ENCODE data around the gene GID8.
"Not testable (repeated sequence)": the region's sequence is repeated elsewhere in the genome, so short reads cannot be mapped to it uniquely, and the experiment has no call there.

Gene GID8

GRCh38 chr20:62922451-62922921 lies 15.5 kb upstream of the GID8 start:
- peak in 1 of 2 donors; percentile 28 for DNase-seq (ENCODE audit: low read depth in 2 of 2)

DNA sequence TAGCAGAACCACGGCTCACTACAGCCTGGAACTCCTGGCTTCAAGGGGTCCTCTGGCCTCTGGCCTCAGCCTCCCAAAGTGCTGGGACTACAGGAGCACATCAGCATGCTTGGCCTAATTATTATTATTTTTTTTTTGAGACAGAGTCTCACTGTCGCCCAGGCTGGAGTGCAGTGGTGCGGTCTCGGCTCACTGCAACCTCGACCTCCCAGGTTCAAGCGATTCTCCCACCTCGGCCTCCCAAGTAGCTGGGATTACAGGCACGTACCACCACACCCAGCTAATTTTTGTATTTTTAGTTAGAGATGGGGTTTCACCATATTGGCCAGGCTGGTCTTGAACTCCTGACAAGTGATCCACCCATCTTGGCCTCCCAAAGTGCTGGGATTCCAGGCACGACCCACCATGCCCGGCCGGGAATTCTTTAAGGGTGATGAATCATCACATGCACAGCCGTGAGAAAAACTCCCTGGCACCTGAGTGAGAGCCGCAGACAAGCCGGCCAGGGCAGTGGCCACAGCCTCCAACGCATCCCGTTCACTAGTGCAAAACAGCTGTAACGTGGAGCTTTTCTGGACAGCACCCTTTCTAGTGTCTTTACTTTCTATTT lies 14.8 kb upstream of the GID8 start:
- not testable (repeated sequence) for DNase-seq (ENCODE audit: low read depth in 2 of 2)

DNA sequence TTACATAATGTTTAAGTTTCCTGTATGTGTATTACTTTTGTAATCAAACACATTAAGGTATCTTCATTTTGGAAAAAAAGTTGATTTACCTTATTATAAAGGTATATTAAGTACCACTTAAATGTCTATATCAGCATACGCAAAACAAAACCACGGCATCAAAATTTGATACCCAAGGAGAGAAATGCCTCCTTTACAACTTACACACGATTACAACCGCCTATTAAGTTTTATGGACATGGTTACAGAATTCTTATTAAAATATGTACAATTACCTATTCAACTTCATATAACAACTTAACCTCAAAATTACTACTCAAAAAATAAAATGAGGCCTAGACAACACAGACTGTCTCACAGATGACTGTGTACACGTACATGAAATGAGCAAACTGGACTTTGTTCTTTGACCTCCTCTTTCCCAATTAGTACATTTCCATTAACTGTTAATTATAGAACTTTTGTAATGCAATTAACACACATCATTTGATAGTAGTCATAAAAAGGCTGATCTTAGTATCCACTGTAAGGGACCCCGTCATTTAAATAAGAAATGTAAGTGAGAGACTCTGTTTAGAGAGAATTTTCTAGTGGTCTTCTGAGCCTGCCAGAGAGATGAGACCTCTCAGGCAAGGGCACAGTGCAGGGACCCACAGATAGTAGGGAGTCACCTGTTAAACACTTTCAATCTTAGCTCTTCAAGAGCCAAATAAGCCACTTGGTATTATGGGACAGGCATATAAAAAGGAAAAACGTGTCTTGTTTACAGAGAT lies 14.1 kb upstream of the GID8 start:
- DNase-seq (ENCODE audit: low read depth in 2 of 2) = no peak

DNA sequence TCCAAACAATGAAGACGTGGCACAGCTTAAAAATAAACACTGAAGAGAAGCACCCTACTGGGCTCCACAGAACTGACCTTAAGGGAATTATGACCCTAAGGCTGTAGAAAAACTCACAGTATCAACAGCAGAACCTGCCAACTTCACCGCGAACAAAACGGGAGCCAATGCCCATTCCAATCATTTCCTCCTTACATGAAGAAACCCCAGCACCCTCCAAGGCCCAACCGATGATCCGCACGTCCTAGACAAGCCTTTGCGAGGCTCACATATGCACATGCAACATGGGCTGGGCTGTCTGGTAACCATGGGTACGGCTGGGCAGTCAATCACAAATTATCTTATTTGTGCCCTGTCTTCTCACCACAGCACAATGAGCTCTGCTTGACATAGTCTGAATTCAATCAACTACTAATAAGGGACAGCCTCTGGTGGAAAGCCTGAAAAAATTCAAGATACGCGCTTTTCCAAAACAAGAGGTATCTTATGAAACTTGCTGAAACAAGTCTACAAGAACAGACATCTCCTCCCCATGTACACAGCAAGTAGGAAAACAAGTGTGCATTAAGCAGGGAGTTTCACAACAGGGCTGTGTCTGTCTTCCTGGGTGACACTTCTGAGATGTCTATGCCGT lies 13.4 kb upstream of the GID8 start:
- no peak for DNase-seq (ENCODE audit: low read depth in 2 of 2)

- no peak for DNase-seq (ENCODE audit: low read depth in 2 of 2)
These were observed 12.9 kb upstream of the GID8 start for GRCh38 chr20:62925076-62925419.

DNA sequence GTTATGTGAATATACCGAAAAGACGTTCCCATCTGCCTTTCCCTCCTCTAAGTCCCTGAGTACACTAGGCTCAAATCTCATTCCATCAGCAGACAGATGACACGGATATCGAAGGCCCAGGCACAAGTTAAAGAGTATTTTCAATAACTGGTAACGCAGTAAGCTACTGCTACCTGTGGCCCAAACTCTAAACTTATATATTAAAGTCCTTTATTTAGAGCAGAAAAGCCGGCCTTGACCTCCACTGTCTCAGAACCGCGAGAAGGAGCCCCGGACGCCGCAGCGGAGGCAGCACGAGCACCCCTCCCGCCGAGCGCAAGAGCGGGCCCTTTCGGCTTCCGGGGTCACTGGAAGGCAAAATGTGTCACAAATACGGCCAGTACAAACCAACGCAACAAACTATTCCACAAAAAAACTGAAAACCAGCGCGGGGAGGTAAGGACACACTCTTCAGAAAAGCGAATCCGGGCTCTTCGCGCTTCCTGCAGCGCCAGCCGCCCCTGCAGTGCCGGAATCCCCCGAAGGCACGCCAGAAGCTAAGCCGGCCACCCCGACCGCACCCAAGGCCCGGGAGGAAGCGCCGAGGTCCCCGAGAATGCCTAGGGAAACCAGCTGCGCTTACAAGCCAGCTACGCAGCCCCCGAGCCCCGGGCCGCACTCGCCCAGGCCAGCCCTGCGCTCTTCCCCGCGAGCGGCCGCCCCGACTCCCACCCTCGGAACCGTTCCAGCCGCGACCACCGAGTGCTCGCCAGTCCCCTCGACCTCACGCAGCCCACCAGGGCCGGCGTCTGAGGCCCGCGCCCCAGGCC lies 12.3 kb upstream of the GID8 start:
- DNase-seq (ENCODE audit: low read depth in 2 of 2) = peak in 1 of 2 donors; percentile 34

GRCh38 chr20:62926229-62927127 lies 11.5 kb upstream of the GID8 start, which contains the start of gene DIDO1:
DIDO1 (minus strand) TSS chr20:62926505.
- DNase-seq (ENCODE audit: low read depth in 2 of 2) = peak; percentile 72 to 89

- DNase-seq (ENCODE audit: low read depth in 2 of 2) = no peak
These were observed 10.7 kb upstream of the GID8 start for GRCh38 chr20:62927128-62927705.

- DNase-seq (ENCODE audit: low read depth in 2 of 2) = no peak
These were observed 9.6 kb upstream of the GID8 start for GRCh38 chr20:62928246-62928939.

- DNase-seq (ENCODE audit: low read depth in 2 of 2) = peak in 1 of 2 donors; percentile 52
These were observed 8.9 kb upstream of the GID8 start for GRCh38 chr20:62929051-62929538.

- DNase-seq (ENCODE audit: low read depth in 2 of 2) = no peak
These were observed 6.5 kb upstream of the GID8 start for GRCh38 chr20:62931464-62931863.

- DNase-seq (ENCODE audit: low read depth in 2 of 2) = no peak
These were observed 4.0 kb upstream of the GID8 start for GRCh38 chr20:62933966-62934365.

DNA sequence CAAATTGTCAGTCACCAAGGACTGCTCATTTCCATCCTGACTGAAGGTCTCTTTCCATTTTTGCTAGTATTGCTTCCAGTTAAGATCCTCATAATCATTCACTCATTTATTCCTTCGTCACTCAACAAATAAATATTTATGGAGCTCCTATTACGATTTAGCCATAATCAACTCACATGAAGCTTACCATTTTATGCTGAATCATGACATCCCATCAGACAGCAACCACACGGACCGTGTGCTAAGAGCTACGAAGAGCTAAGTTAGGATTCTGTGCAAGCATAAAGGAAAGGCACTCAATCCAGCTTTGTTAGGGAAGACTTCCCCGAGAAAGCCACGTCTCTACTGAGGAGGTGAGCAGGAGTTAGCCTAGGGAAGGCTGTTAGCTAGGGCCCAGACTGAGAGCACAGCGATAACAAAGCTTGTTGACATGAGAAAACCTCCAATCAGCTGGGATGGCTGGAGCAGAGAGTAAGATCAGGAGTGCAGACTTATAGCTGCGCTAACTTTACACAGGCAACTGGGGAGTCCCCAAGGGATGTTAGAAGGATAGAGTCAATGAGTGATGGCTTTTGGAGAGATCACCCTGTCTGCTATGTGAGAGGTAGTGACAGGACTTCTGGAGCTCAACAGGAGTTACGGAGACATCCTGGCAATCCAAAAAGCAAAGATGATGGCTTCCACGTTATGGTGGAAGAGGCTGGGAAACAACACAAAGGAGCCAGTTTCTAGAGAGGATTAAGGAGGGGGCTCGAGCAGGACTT lies 2.6 kb upstream of the GID8 start:
- DNase-seq (ENCODE audit: low read depth in 2 of 2) = no peak

DNA sequence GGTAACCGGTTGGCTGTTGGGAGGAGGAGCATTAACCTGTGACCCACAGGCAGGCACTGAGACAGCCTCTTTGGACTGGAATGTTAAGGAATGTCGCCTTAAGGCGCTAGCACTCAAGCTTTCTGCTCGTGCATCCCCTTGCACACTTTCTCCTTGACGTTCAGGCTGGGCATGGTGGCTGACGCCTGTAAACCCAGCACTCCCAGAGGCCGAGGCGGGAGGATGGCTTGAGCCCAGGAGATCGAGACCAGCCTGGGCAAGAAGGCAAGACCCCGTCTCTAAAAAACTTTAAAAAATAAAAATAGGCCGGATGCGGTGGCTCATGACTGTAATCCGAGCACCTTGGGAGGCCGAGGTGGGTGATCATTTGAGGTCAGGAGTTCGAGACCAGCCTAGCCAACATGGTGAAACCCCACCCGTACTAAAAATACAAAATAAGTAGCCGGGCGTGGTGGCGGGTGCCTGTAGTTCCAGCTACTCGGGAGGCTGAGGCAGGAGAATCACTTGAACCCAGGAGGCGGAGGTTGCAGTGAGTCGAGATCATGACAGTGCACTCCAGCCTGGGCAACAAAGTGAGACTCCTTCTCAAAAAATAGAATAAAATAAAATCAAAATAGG lies 1.9 kb upstream of the GID8 start:
- no peak for DNase-seq (ENCODE audit: low read depth in 2 of 2)

- peak; percentile 91 to 97 for DNase-seq (ENCODE audit: low read depth in 2 of 2)
These were observed 461 bp upstream of the GID8 start for GRCh38 chr20:62937268-62938104.

DNA sequence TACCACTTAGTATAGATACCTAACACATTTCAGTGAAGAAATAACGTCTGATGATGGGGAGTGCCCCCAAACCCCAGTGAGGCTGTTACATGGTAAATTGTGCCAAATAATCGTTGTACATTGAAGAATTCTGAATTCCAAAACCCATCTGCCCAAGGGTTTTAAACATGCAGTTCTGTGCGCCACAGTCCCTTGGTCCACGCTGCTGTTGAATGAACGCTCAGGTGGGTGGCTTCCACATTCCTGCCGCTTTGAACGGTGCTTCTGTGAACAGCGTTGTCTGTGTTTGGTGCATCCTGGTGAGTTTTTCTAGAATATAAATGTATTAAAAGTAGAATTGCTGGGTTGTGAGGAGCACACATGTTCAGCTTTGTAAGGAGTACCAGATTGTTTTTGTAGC lies 2.9 kb downstream of the GID8 start:
- DNase-seq (ENCODE audit: low read depth in 2 of 2) = no peak

DNA sequence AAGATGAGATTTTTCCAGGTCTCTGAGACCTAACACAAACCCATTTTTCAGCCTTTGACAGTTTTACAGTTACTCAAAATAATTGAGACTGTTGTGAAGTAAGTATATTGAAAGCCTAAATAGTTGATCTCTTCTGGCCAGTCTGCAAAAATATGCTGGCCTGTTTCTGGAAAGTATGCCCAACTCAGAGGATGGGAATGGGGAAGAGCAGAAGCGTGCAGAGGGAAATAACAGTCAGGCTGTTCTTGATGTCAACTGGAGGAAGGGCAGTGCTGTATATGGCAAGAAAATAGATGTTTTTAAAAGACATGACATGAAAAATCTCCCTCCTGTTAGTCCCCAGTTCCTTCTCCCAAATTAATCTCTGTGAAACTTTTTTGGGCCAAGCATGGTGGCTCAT lies 3.8 kb downstream of the GID8 start:
- DNase-seq (ENCODE audit: low read depth in 2 of 2) = no peak

DNA sequence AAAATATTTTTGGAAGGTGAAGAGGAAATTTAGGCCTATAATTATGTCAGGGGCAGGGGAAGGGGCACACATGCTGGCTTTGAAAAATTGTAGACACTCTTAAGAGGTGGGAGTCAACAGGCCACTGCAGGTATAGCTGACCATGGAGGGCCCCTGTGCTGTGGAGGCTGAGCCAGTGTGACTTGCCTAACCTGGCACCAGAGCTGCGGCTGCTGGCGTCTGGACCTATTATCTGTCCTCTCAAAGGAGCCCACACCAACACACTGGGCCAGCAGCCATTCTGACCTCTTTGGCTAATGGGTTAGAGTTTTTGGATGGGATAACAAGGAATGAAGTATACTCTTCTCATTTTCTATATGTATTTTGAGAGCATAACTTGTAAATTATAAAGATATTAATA lies 4.5 kb downstream of the GID8 start:
- DNase-seq (ENCODE audit: low read depth in 2 of 2) = no peak

Data from stimulated activated CD8-positive, alpha-beta memory T cell treated with anti-CD3 and anti-CD28 coated beads, Interleukin-7, amount 100 ng/mL, for 4 hours (primary cell).